ENCODE measurements around the gene TLR7.

- TF ChIP-seq POLR2AphosphoS5 (IDR thresholded peaks at IDR 0.05; ENCODE audit: low read depth, low read length) (no peak), REST (IDR thresholded peaks at IDR 0.05; ENCODE audit: insufficient read depth in 1 of 2, low read depth in 2 of 2, low read length in 2 of 2) (no peak), SIN3A (IDR thresholded peaks at IDR 0.05; ENCODE audit: borderline replicate concordance, insufficient read depth, low read length) (no peak), TAF1 (IDR thresholded peaks at IDR 0.05; ENCODE audit: borderline replicate concordance, insufficient read depth, low read length) (no peak)
These were observed 41.9 kb upstream of the TLR7 start for GRCh38 chrX:12824944-12825343.

Data from PFSK-1 (cell line).